Gastrocnemius medialis (tissue), 4 donors: ENCODE measurements around the gene KRT82. TPM values are rescaled to one million over a fixed set of nuclear protein-coding genes. Genes with fewer than 3 reads are reported as not detected.

Experiments
- ATAC-seq, 2 donors: fragments of 150-250 bp; one replicate each; pipeline ENCODE4 v1.9.1; 2016
- DNase-seq, 2 donors: peaks; one replicate each; pipeline ENCODE4 v3.0.0-alpha.2; 2019
- H3K27ac ChIP-seq, 4 donors: fragments of 200-600 bp; sonication (generic); 1 replicate in 1 of 4; 2 replicates in 3 of 4; pipeline ENCODE4 v1.5.1; 2016 to 2018; ENCODE audit warnings: mild to moderate bottlenecking in 2 of 4, moderate library complexity in 1 of 4
- H3K27me3 ChIP-seq, 3 donors: fragments of 200-600 bp; sonication (generic) in 2 of 3; 1 replicate in 1 of 3; 2 replicates in 2 of 3; pipeline versions ENCODE4 v1.5.1 to v1.6.0; 2016 to 2019; ENCODE audit warnings: mild to moderate bottlenecking in 1 of 3, moderate library complexity in 1 of 3
- H3K36me3 ChIP-seq, 2 donors: fragments of 200-600 bp; sonication (generic) in 1 of 2; one replicate each; pipeline ENCODE4 v1.5.1; 2017 to 2018
- H3K4me1 ChIP-seq, 2 donors: fragments of 200-600 bp; sonication (generic) in 1 of 2; one replicate each; pipeline ENCODE4 v1.5.1; 2016 to 2017; ENCODE audit warnings: mild to moderate bottlenecking in 2 of 2
- H3K4me3 ChIP-seq, 4 donors: fragments of 200-600 bp; sonication (generic) in 3 of 4; 1 replicate in 1 of 4; 2 replicates in 3 of 4; pipeline ENCODE4 v1.5.1; 2016 to 2019; ENCODE audit warnings: mild to moderate bottlenecking in 2 of 4
- H3K9me3 ChIP-seq, 3 donors: fragments of 200-600 bp; sonication (generic) in 2 of 3; 1 replicate in 1 of 3; 2 replicates in 2 of 3; pipeline ENCODE4 v1.5.1; 2016 to 2019
- CTCF ChIP-seq, 5 experiments: fragments of 450-650 bp in 3 of 5; fragments of 200-600 bp in 2 of 5; sonication (generic) in 2 of 5; IDR thresholded peaks in 4 of 5; conservative IDR thresholded peaks in 1 of 5; 1 replicate in 4 of 5; 2 replicates in 1 of 5; pipeline ENCODE4 v1.5.1; 2016 to 2019; ENCODE audit warnings: antibody characterized with exemption in 5 of 5, mild to moderate bottlenecking in 3 of 5, moderate library complexity in 3 of 5
- POLR2A ChIP-seq, 2 donors: fragments of 450-650 bp; IDR thresholded peaks; one replicate each; pipeline ENCODE4 v1.6.1; 2017; ENCODE audit warnings: antibody characterized with exemption in 2 of 2, mild to moderate bottlenecking in 2 of 2, moderate library complexity in 2 of 2
- in situ Hi-C, 4 donors: fragments of 200-750 bp; cut with MboI; loops; one replicate each; pipeline versions ENCODE4 v1.15.0 to v1.8.0; 2017; ENCODE audit warnings: low sequenced_read_pairs in 4 of 4
- intact Hi-C: fragments of 100-400 bp; cut with DNase I; formaldehyde crosslinking; loops from one replicate; pipeline ENCODE4 v1.15.1; 2023; ENCODE audit warnings: low total_unique reads
- total RNA-seq, 4 donors: library from RNA; depleted of rRNA; stranded (reverse); fragments of >200 nt; gene quantifications; one replicate each; pipeline versions ENCODE4 v1.1.0 to v1.2.3, GENCODE V29; 2016

Gene KRT82
- not detected for total RNA-seq

GRCh38 chr12:52405922-52406385 lies at the start of gene KRT82:
TSS of gene KRT82 (minus strand) at chr12:52406335. CDS start at chr12:52406277, 58 bp downstream.
- intact Hi-C loops: no loop called here
- no peak for TF ChIP-seq CTCF (IDR thresholded peaks at IDR 0.05 in 4 of 5, conservative IDR thresholded peaks at IDR 0.05 in 1 of 5)
- TF ChIP-seq POLR2A (IDR thresholded peaks at IDR 0.05): no peak
- DNase-seq: no peak
- Histone ChIP-seq H3K9me3 (no peaks in the 10 kb centered on the region), H3K36me3 (no peaks in the 10 kb centered on the region), H3K27ac (no peak within 1 kb of the TSS), H3K4me3 (no peak within 1 kb of the TSS), H3K27me3 (peaks cover 0 to 2% (median 0%) of the 10 kb centered on the region in 3 donors), H3K4me1 (no peaks in the 10 kb centered on the region)
- no peak for ATAC-seq
- in situ Hi-C loops: no loop called here

GRCh38 chr12:52455821-52456220 lies 49.7 kb upstream of the KRT82 start:
- Histone ChIP-seq H3K4me1 (no peaks in the 10 kb centered on the region), H3K9me3 (no peaks in the 10 kb centered on the region), H3K4me3 (no peak overlapping the region), H3K27ac (no peak overlapping the region), H3K27me3 (no peaks in the 10 kb centered on the region), H3K36me3 (no peaks in the 10 kb centered on the region)
- ATAC-seq (no peak), DNase-seq (no peak)
- intact Hi-C loops (no loop called here), in situ Hi-C loops (no loop called here)
- no peak for TF ChIP-seq POLR2A (IDR thresholded peaks at IDR 0.05)
- TF ChIP-seq CTCF (IDR thresholded peaks at IDR 0.05 in 4 of 5, conservative IDR thresholded peaks at IDR 0.05 in 1 of 5): no peak

DNA sequence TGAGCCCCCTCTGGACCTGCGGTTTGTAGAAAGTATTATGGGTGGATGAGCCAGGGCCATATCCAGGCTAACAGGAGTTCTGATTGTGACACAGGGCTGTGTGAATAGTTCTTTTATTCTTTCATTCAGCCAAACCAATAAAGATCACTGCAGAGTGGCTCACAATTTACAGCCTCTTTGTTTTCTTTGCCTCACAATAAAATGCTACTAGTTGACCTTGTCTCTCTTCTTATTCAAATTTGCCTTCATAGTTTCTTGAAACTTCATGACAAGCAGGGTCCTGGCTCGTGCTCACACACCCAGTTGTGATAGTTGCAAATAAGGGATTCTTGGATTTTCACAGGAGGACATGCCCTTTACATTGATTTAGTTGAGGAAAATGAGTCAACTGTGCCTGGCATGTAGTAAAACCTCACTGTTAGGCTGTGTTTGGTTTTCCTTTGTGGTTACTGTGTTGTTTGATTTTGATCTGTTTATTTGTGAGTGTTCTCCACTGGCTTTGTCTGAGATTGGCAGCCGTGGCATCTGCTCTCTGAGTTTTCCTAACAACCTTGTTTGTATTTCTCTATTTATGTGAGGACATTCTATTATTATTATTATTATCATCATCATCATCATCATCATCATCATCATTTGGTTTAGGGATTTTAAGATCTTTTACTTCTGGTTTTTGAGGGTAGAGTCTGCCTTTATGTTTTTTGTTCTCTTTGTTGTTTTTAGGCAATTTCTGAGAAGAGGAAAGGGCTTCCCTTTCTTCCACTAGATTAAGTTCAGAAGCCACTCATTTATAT lies 48.5 kb upstream of the KRT82 start:
- intact Hi-C loops: no loop called here

GRCh38 chr12:52452101-52452500 lies 46.0 kb upstream of the KRT82 start, which contains the start of gene KRT6B:
TSS of gene KRT6B (minus strand) at chr12:52452146. CDS start at chr12:52452078, 68 bp downstream.
- in situ Hi-C loops: no loop called here
- ATAC-seq: no peak
- intact Hi-C loops: no loop called here
- no peaks in the 10 kb centered on the region for H3K9me3 ChIP-seq
- no peaks in the 10 kb centered on the region for H3K27me3 ChIP-seq
- no peaks in the 10 kb centered on the region for H3K36me3 ChIP-seq
- H3K4me3 ChIP-seq: no peak within 1 kb of the TSS
- H3K27ac ChIP-seq: no peak within 1 kb of the TSS
- DNase-seq: no peak
- H3K4me1 ChIP-seq: no peaks in the 10 kb centered on the region
- TF ChIP-seq POLR2A (IDR thresholded peaks at IDR 0.05): no peak
- TF ChIP-seq CTCF (IDR thresholded peaks at IDR 0.05 in 4 of 5, conservative IDR thresholded peaks at IDR 0.05 in 1 of 5): no peak

More for the DNA sequence above, 48.5 kb upstream of the KRT82 start:
- no peaks in the 10 kb centered on the region for H3K27me3 ChIP-seq
- no peaks in the 10 kb centered on the region for H3K4me1 ChIP-seq
- H3K4me3 ChIP-seq: no peak overlapping the region
- no peak for TF ChIP-seq POLR2A (IDR thresholded peaks at IDR 0.05)
- no peak for TF ChIP-seq CTCF (IDR thresholded peaks at IDR 0.05 in 4 of 5, conservative IDR thresholded peaks at IDR 0.05 in 1 of 5)
- H3K9me3 ChIP-seq: no peaks in the 10 kb centered on the region
- DNase-seq (no peak), ATAC-seq (no peak)
- H3K27ac ChIP-seq: no peak overlapping the region
- H3K36me3 ChIP-seq: no peaks in the 10 kb centered on the region
- in situ Hi-C loops: no loop called here
